ENCODE results near the gene STRADA. TPM values are rescaled to one million over a fixed set of nuclear protein-coding genes. Genes with fewer than 3 reads are reported as not detected.

Gene STRADA
- total and polyA plus RNA-seq, 2 of the 8 experiments (the other 6 are each of a cell fraction or from before 2014, with no cell fraction given), result 35.6 to 43.3 TPM

- Histone ChIP-seq H3K79me1 (ENCODE audit: low read depth, low read length) (no peaks in the 10 kb centered on the region), H2AFZ (ENCODE audit: low read length) (no peak overlapping the region), H4K5ac (ENCODE audit: insufficient read length, low read depth, low read length) (no peak overlapping the region), H3K56ac (replicated peaks; ENCODE audit: insufficient read length, low read depth, low read length) (no peak overlapping the region), H4K91ac (replicated peaks; ENCODE audit: insufficient read length, low read length) (no peak overlapping the region), H3K14ac (ENCODE audit: insufficient read length) (no peak overlapping the region), H3K27me3 (replicated peaks in 1 of 4; ENCODE audit: control insufficient read depth in 3 of 4, extremely low read depth in 1 of 4, insufficient read depth in 3 of 4, low read length in 3 of 4) (no peaks in the 10 kb centered on the region), H3K9me3 (ENCODE audit: insufficient read depth in 2 of 2, low read depth in 1 of 2, low read length in 1 of 2) (no peaks in the 10 kb centered on the region), H3K4me3 (ENCODE audit: extremely low read depth in 1 of 4, insufficient read depth in 2 of 4, low read depth in 3 of 4, low read length in 4 of 4) (no peak overlapping the region), H2AK5ac (ENCODE audit: low read depth, low read length) (no peak overlapping the region), H2BK12ac (ENCODE audit: low read depth, low read length) (no peak overlapping the region), H3K23ac (ENCODE audit: insufficient read length) (no peak overlapping the region), H2BK15ac (ENCODE audit: low read length) (no peak overlapping the region), H4K20me1 (replicated peaks in 1 of 2; ENCODE audit: control insufficient read depth in 1 of 2, insufficient read depth in 2 of 2, low read length in 2 of 2) (peaks cover 3 to 6% of the 10 kb centered on the region in 2 experiments), H3K79me2 (ENCODE audit: control insufficient read depth in 1 of 2, insufficient read depth in 2 of 2, low read length in 2 of 2) (no peaks in the 10 kb centered on the region), H3K4me1 (replicated peaks in 1 of 4; ENCODE audit: control insufficient read depth in 3 of 4, insufficient read depth in 4 of 4, low read length in 3 of 4) (peaks cover 0 to 19% (median 9%) of the 10 kb centered on the region in 4 experiments; a peak in 5 of 7 replicates), H2BK20ac (ENCODE audit: low read length) (no peak overlapping the region), H3K4ac (replicated peaks; ENCODE audit: insufficient read length, low read depth, low read length) (no peak overlapping the region), H2BK5ac (ENCODE audit: low read depth, low read length) (no peak overlapping the region), H3K36me3 (ENCODE audit: control insufficient read depth in 2 of 4, insufficient read depth in 4 of 4, low read length in 3 of 4) (peaks cover 0 to 10% (median under 1%) of the 10 kb centered on the region in 4 experiments; a peak in 4 of 8 replicates), H4K8ac (ENCODE audit: extremely low read depth, insufficient read depth, low read length) (no peak overlapping the region), H3K9ac (replicated peaks in 1 of 4; ENCODE audit: extremely low read depth in 1 of 4, low read depth in 3 of 4, low read length in 3 of 4) (no peak overlapping the region), H3K4me2 (ENCODE audit: insufficient read depth in 1 of 2, low read depth in 2 of 2, low read length in 2 of 2) (no peak overlapping the region), H3K23me2 (ENCODE audit: low read depth, low read length) (peaks cover 12% of the 10 kb centered on the region; the same call in 1 of the 2 replicates), H3K27ac (ENCODE audit: low read depth, low read length) (no peak overlapping the region), H3K18ac (ENCODE audit: extremely low read depth, low read length) (no peak overlapping the region), H2BK120ac (replicated peaks; ENCODE audit: low read depth, low read length) (no peak overlapping the region)
- CTCF ChIA-PET (ENCODE audit: partially characterized antibody), result interaction anchor here (0.8 to 7.3 kb wide), 14 partner anchors 8 to 270 kb away, joined by 3 to 65 read pairs (median 6); no protein-coding TSS in a partner anchor
- DNase-seq (ENCODE audit: low read depth in 1 of 2, low spot score in 2 of 2), result no peak
- TF ChIP-seq POLR2AphosphoS5 (IDR thresholded peaks at IDR 0.05; ENCODE audit: low read depth, low read length) (0 out of 2 replicates have a peak, but pooled peaks have one; percentile 35), ATF3 (IDR thresholded peaks at IDR 0.05; ENCODE audit: insufficient read depth, low read depth, low read length) (no peak), RXRA (IDR thresholded peaks at IDR 0.05; ENCODE audit: insufficient read depth, low read depth, low read length) (no peak)
- 88% methylated on average over 6 of the region's 6 CpGs; no CpG with 5 or more reads in 1 of the 2 experiments for WGBS, 2 experiments (ENCODE audit: extremely low coverage in 1 of 2, insufficient coverage in 1 of 2, insufficient read length in 1 of 2, insufficient replicate concordance in 2 of 2, low coverage in 1 of 2, low lambda C conversion rate in 2 of 2, missing lambda C conversion rate in 1 of 2)
- no peak for FAIRE-seq
- POLR2A ChIA-PET (ENCODE audit: partially characterized antibody), result interaction anchor here (1.0 to 1.8 kb wide), 4 partner anchors 19 to 74 kb away, joined by 3 to 4 read pairs (median 3); partner anchors contain the start of gene MAP3K3
These were observed 45.7 kb downstream of the STRADA start for GRCh38 chr17:63695889-63696288.

Measured in H1 (cell line).